Hepatocyte (in vitro differentiated cells): ENCODE results near the gene HMGCS2.

Experiments
- CTCF ChIP-seq: fragments of 200-600 bp; sonication (generic); IDR thresholded peaks from 2 replicates; pipeline ENCODE4 v1.5.1; 2016; ENCODE audit warnings: antibody characterized with exemption, mild to moderate bottlenecking; ENCODE audit not compliant: poor library complexity
- EZH2 ChIP-seq: fragments of 200-600 bp; sonication (generic); IDR thresholded peaks from 2 replicates; pipeline ENCODE4 v1.6.1; 2016; ENCODE audit warnings: antibody characterized with exemption, mild to moderate bottlenecking, borderline replicate concordance
- EZH2phosphoT487 ChIP-seq: fragments of 200-600 bp; sonication (generic); IDR thresholded peaks from one replicate; pipeline ENCODE4 v1.6.1; 2018; ENCODE audit warnings: antibody characterized with exemption, mild to moderate bottlenecking, low read depth, moderate library complexity; ENCODE audit not compliant: unreplicated experiment, severe bottlenecking

GRCh38 chr1:119752592-119752991 is 16.1 kb downstream of the HMGCS2 start:
- no peak for TF ChIP-seq EZH2
- TF ChIP-seq CTCF, result no peak
- no peak for TF ChIP-seq EZH2phosphoT487
